Measurements from ENCODE around the gene SPRR5.

SPRR5 gene

GRCh38 chr1:152964536-152964935 is 17.5 kb downstream of the SPRR5 start:
- DNase-seq (ENCODE audit: low read depth), result no peak
- H3K4me3 ChIP-seq (ENCODE audit: control insufficient read depth, low read depth, low read length), result no peak overlapping the region
- no peak for TF ChIP-seq CTCF (conservative IDR thresholded peaks at IDR 0.05; ENCODE audit: control insufficient read depth, insufficient read depth, low read depth, low read length)

GRCh38 chr1:152965853-152966252 is 18.8 kb downstream of the SPRR5 start:
- DNase-seq (ENCODE audit: low read depth), result no peak
- no peak overlapping the region for H3K4me3 ChIP-seq (ENCODE audit: control insufficient read depth, low read depth, low read length)
- TF ChIP-seq CTCF (conservative IDR thresholded peaks at IDR 0.05; ENCODE audit: control insufficient read depth, insufficient read depth, low read depth, low read length), result no peak

DNA sequence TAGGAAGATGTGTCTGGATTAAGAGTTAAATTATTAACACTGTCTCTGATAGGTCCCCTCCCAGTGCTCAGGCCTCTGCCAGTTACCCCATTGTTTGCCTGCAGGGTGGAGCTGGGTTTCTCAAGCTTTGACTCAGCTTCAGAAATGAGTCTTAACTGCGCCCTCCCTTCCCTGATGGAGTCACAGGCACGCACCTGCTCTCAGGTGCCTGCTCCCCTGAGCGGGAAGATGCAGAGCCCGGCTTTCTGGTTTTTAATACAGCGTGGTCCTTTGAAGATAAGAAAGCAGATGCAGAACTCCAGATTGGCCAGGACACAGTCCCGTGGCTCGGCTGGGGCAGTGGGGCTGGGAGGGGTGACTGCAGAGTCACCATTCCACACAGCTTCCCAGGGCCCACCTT is 20.2 kb downstream of the SPRR5 start:
- no peak for TF ChIP-seq CTCF (conservative IDR thresholded peaks at IDR 0.05; ENCODE audit: control insufficient read depth, insufficient read depth, low read depth, low read length)
- no peak for DNase-seq (ENCODE audit: low read depth)
- H3K4me3 ChIP-seq (ENCODE audit: control insufficient read depth, low read depth, low read length), result no peak overlapping the region

DNA sequence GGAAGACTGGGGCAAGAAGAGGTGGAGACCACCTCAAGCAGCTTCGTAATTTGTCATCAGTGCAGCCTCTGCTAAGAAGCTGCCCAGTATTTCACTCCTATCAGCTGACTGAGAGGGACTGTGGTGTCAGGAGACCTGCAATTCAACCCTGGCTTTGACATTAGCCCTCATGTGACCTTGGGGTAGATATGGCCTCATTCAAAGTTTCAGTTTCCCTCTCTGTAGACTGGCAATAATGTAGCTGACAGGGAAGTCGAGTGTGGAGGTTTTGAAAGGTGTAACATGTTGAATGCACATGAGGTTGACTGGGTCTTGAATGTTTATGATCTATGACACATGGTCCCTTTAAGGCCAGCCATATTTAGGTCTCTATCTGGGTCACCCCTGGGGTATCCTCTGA is 21.2 kb downstream of the SPRR5 start:
- no peak for TF ChIP-seq CTCF (conservative IDR thresholded peaks at IDR 0.05; ENCODE audit: control insufficient read depth, insufficient read depth, low read depth, low read length)
- DNase-seq (ENCODE audit: low read depth), result no peak
- H3K4me3 ChIP-seq (ENCODE audit: control insufficient read depth, low read depth, low read length), result no peak overlapping the region

- TF ChIP-seq CTCF (conservative IDR thresholded peaks at IDR 0.05; ENCODE audit: control insufficient read depth, insufficient read depth, low read depth, low read length), result no peak
- no peak overlapping the region for H3K4me3 ChIP-seq (ENCODE audit: control insufficient read depth, low read depth, low read length)
- no peak for DNase-seq (ENCODE audit: low read depth)
These were observed 22.0 kb downstream of the SPRR5 start for GRCh38 chr1:152969036-152969435.

- TF ChIP-seq CTCF (conservative IDR thresholded peaks at IDR 0.05; ENCODE audit: control insufficient read depth, insufficient read depth, low read depth, low read length), result no peak
- H3K4me3 ChIP-seq (ENCODE audit: control insufficient read depth, low read depth, low read length), result no peak within 1 kb of the TSS
- no peak for DNase-seq (ENCODE audit: low read depth)
These were observed 23.5 kb downstream of the SPRR5 start, which contains the start of gene SPRR4 for GRCh38 chr1:152970495-152970894. TSS of gene SPRR4 (plus strand) at chr1:152970648. CDS start at chr1:152971891, 1,243 bp downstream.
